HepG2 (cell line): Measurements from ENCODE around the gene PMS1. TPM values are rescaled to one million over a fixed set of nuclear protein-coding genes. Genes with fewer than 3 reads are reported as not detected.
A peak's percentile ranks its signal among the peaks of the same experiment; 100 is the strongest.

ENCODE experiments used
- BORCS8-MEF2B ChIP-seq: sonication (generic); formaldehyde crosslinking; IDR thresholded peaks from 2 replicates; pipeline ENCODE4 v1.8.0; 2022; ENCODE audit warnings: mild to moderate bottlenecking, missing genetic modification reagents
- CCDC6 ChIP-seq: sonication (generic); formaldehyde crosslinking; IDR thresholded peaks from 2 replicates; pipeline ENCODE4 v1.8.1; 2022; ENCODE audit warnings: mild to moderate bottlenecking, missing genetic modification reagents, moderate library complexity
- HOXD1 ChIP-seq: sonication (generic); formaldehyde crosslinking; IDR thresholded peaks from 2 replicates; pipeline ENCODE4 v1.5.0; 2020; ENCODE audit warnings: missing genetic modification reagents
- IRF2 ChIP-seq: IDR thresholded peaks from 2 replicates; pipeline ENCODE4 v1.6.1; 2018; ENCODE audit warnings: missing genetic modification reagents, missing compliant biosample characterization
- JDP2 ChIP-seq: sonication (generic); formaldehyde crosslinking; IDR thresholded peaks from 2 replicates; pipeline ENCODE4 v1.8.1; 2022; ENCODE audit warnings: missing genetic modification reagents, borderline replicate concordance
- JUN ChIP-seq: sonication (generic); formaldehyde crosslinking; IDR thresholded peaks from 2 replicates; pipeline ENCODE4 v1.4.0; 2020; ENCODE audit warnings: mild to moderate bottlenecking, missing genetic modification reagents
- MATR3 ChIP-seq: sonication (generic); formaldehyde crosslinking; IDR thresholded peaks from 2 replicates; pipeline ENCODE4 v1.4.0; 2020; ENCODE audit warnings: missing genetic modification reagents
- NBN ChIP-seq: fragments of 450-650 bp; conservative IDR thresholded peaks from 2 replicates; pipeline ENCODE4 v1.6.1; 2017
- SNAI1 ChIP-seq: sonication (generic); formaldehyde crosslinking; IDR thresholded peaks from 2 replicates; pipeline ENCODE4 v1.5.0; 2020; ENCODE audit warnings: mild to moderate bottlenecking, missing genetic modification reagents, borderline replicate concordance
- SOX6 ChIP-seq, 2 experiments: fragments of 450-650 bp in 1 of 2; sonication (generic) in 1 of 2; formaldehyde crosslinking in 1 of 2; IDR thresholded peaks; 2 replicates each; pipeline versions ENCODE4 v1.4.0 to v1.6.1; 2017 to 2020; ENCODE audit warnings: antibody characterized with exemption in 1 of 2, mild to moderate bottlenecking in 1 of 2, missing genetic modification reagents in 1 of 2
- STAT5B ChIP-seq: sonication (generic); formaldehyde crosslinking; IDR thresholded peaks from 2 replicates; pipeline ENCODE4 v1.4.0; 2020; ENCODE audit warnings: missing genetic modification reagents
- TRAFD1 ChIP-seq: sonication (generic); formaldehyde crosslinking; IDR thresholded peaks from 2 replicates; pipeline ENCODE4 v1.5.1; 2020; ENCODE audit warnings: missing genetic modification reagents, mild to moderate bottlenecking, borderline replicate concordance
- ZFP36L2 ChIP-seq: sonication (generic); formaldehyde crosslinking; IDR thresholded peaks from 2 replicates; pipeline ENCODE4 v1.4.0; 2020; ENCODE audit warnings: missing genetic modification reagents
- ZNF136 ChIP-seq: sonication (generic); formaldehyde crosslinking; IDR thresholded peaks from 2 replicates; pipeline ENCODE4 v1.8.1; 2022; ENCODE audit warnings: low read depth, mild to moderate bottlenecking, moderate library complexity, missing genetic modification reagents
- ZNF17 ChIP-seq: sonication (generic); formaldehyde crosslinking; IDR thresholded peaks from 2 replicates; pipeline ENCODE4 v1.5.0; 2020; ENCODE audit warnings: mild to moderate bottlenecking, missing genetic modification reagents
- ZNF430 ChIP-seq: sonication (generic); formaldehyde crosslinking; IDR thresholded peaks from 2 replicates; pipeline ENCODE4 v1.9.0; 2021; ENCODE audit warnings: mild to moderate bottlenecking, missing genetic modification reagents
- ZNF503 ChIP-seq: sonication (generic); formaldehyde crosslinking; IDR thresholded peaks from 2 replicates; pipeline ENCODE4 v1.4.0; 2020; ENCODE audit warnings: missing genetic modification reagents
- ZNF652 ChIP-seq: IDR thresholded peaks from 2 replicates; pipeline ENCODE4 v1.6.1; 2016; ENCODE audit warnings: low read depth, borderline replicate concordance
- ZNF670 ChIP-seq: sonication (generic); formaldehyde crosslinking; IDR thresholded peaks from 2 replicates; pipeline ENCODE4 v1.8.0; 2022; ENCODE audit warnings: mild to moderate bottlenecking, missing genetic modification reagents, borderline replicate concordance
- polyA plus RNA-seq, 8 experiments: library from polyadenylated mRNA; depleted of rRNA in 3 of 8; stranded (reverse) in 7 of 8; unstranded in 1 of 8; fragments of >200 nt; fragmentation: Illumina TruSeq in 4 of 8; extraction: Trizol in 4 of 8; gene quantifications; 2 replicates each; pipeline versions ENCODE4 v1.2.1 to v1.2.3, GENCODE V29; 2011 to 2016; ENCODE audit warnings: low read depth in 4 of 8, missing spikeins in 1 of 8, mixed read lengths in 1 of 8; ENCODE audit not compliant: insufficient read depth in 1 of 8
- total RNA-seq, 5 experiments: library from RNA; depleted of rRNA; stranded (reverse); fragments of >200 nt; fragmentation: Illumina TruSeq; extraction: Trizol; gene quantifications; 2 replicates each; pipeline ENCODE4 v1.2.3, GENCODE V29; 2016; ENCODE audit warnings: low read depth in 1 of 5
- TF ChIP-seq, protein P1 (sequence below): sonication (generic); formaldehyde crosslinking; IDR thresholded peaks from 2 replicates; pipeline ENCODE4 v1.4.0; 2020; ENCODE audit warnings: missing genetic modification reagents
- TF ChIP-seq, protein P2 (sequence below): sonication (generic); IDR thresholded peaks from 2 replicates; pipeline ENCODE4 v1.6.1; 2016; ENCODE audit warnings: low read depth, borderline replicate concordance

The PMS1 gene
- total and polyA plus RNA-seq, 2 of the 13 experiments (the other 11 are each of a cell fraction or from before 2014, with no cell fraction given) = 14.6 to 39.9 TPM

DNA sequence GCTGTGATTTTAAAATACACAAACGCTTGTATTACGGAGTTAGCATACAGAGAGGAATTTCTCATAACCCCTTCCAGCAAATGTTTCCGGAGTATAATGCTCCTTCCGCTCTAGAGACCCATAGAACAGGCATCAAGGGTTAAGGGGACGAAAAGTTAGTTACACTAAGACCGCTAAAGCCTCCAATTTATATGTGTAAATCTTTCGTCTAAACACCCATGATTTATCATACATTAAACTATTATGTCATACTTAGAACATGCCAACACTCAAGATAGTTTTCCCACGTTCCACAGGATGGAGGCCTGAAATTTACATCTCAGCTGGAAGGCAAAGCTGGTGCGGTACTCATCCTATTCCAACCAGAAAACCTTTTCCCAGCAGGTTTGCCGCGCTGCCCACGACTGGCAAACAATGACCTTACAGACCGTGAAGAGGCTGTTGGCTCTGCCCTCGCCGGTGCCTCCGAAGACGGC is 761 bp upstream of the PMS1 start (continued):
- no peak for TF ChIP-seq HOXD1 (CRISPR knock-in tag)
- TF ChIP-seq, protein P1, sequence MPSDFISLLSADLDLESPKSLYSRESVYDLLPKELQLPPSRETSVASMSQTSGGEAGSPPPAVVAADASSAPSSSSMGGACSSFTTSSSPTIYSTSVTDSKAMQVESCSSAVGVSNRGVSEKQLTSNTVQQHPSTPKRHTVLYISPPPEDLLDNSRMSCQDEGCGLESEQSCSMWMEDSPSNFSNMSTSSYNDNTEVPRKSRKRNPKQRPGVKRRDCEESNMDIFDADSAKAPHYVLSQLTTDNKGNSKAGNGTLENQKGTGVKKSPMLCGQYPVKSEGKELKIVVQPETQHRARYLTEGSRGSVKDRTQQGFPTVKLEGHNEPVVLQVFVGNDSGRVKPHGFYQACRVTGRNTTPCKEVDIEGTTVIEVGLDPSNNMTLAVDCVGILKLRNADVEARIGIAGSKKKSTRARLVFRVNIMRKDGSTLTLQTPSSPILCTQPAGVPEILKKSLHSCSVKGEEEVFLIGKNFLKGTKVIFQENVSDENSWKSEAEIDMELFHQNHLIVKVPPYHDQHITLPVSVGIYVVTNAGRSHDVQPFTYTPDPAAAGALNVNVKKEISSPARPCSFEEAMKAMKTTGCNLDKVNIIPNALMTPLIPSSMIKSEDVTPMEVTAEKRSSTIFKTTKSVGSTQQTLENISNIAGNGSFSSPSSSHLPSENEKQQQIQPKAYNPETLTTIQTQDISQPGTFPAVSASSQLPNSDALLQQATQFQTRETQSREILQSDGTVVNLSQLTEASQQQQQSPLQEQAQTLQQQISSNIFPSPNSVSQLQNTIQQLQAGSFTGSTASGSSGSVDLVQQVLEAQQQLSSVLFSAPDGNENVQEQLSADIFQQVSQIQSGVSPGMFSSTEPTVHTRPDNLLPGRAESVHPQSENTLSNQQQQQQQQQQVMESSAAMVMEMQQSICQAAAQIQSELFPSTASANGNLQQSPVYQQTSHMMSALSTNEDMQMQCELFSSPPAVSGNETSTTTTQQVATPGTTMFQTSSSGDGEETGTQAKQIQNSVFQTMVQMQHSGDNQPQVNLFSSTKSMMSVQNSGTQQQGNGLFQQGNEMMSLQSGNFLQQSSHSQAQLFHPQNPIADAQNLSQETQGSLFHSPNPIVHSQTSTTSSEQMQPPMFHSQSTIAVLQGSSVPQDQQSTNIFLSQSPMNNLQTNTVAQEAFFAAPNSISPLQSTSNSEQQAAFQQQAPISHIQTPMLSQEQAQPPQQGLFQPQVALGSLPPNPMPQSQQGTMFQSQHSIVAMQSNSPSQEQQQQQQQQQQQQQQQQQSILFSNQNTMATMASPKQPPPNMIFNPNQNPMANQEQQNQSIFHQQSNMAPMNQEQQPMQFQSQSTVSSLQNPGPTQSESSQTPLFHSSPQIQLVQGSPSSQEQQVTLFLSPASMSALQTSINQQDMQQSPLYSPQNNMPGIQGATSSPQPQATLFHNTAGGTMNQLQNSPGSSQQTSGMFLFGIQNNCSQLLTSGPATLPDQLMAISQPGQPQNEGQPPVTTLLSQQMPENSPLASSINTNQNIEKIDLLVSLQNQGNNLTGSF (CRISPR knock-in tag) = no peak
- TF ChIP-seq, protein P2, sequence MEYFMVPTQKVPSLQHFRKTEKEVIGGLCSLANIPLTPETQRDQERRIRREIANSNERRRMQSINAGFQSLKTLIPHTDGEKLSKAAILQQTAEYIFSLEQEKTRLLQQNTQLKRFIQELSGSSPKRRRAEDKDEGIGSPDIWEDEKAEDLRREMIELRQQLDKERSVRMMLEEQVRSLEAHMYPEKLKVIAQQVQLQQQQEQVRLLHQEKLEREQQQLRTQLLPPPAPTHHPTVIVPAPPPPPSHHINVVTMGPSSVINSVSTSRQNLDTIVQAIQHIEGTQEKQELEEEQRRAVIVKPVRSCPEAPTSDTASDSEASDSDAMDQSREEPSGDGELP = peak; percentile 41; the same call in 1 of the 2 replicates
- TF ChIP-seq MATR3 (CRISPR knock-in tag) = no peak
- TF ChIP-seq JUN (CRISPR knock-in tag) = no peak
- peak; percentile 92 for TF ChIP-seq ZNF652
- no peak for TF ChIP-seq ZNF503
- TF ChIP-seq BORCS8-MEF2B (CRISPR knock-in tag) = no peak
- TF ChIP-seq CCDC6 = peak; percentile 12
- TF ChIP-seq JDP2 = no peak
- TF ChIP-seq SNAI1 (CRISPR knock-in tag) = no peak
- no peak for TF ChIP-seq SOX6 (IDR thresholded peaks at IDR 0.05)
- no peak for TF ChIP-seq SOX6 (CRISPR knock-in tag; IDR thresholded peaks at IDR 0.05)
- no peak for TF ChIP-seq IRF2 (CRISPR knock-in tag)
- no peak for TF ChIP-seq ZNF430 (CRISPR knock-in tag)
- TF ChIP-seq STAT5B = no peak
- TF ChIP-seq ZNF17 (CRISPR knock-in tag) = 0 out of 2 replicates have a peak, but pooled peaks have one; percentile 86
- TF ChIP-seq ZNF670 = no peak
- TF ChIP-seq ZNF136 (CRISPR knock-in tag) = no peak
- no peak for TF ChIP-seq NBN
- TF ChIP-seq ZFP36L2 (CRISPR knock-in tag) = peak; percentile 60; the same call in 1 of the 2 replicates
- TF ChIP-seq TRAFD1 = no peak; the same call in 1 of the 2 replicates
